HG02623 (cell line): ENCODE measurements around the gene STKLD1.

Experiments used
- ATAC-seq: cut with Tn5 transposase; IDR thresholded peaks from one replicate; pipeline ENCODE4 v1.9.1; 2021; ENCODE audit warnings: moderate library complexity; ENCODE audit not compliant: unreplicated experiment

The STKLD1 gene

GRCh38 chr9:133344979-133345378, 31.2 kb upstream of the STKLD1 start:
- no peak for ATAC-seq

GRCh38 chr9:133345596-133345995, 30.6 kb upstream of the STKLD1 start:
- no peak for ATAC-seq

GRCh38 chr9:133346021-133346785, 30.0 kb upstream of the STKLD1 start:
- no peak for ATAC-seq

GRCh38 chr9:133347515-133347984, 28.6 kb upstream of the STKLD1 start:
- peak; percentile 31 for ATAC-seq

GRCh38 chr9:133347985-133348717, 28.0 kb upstream of the STKLD1 start, which contains the start of the genes MED22 and RPL7A:
Gene MED22 (minus strand): TSS chr9:133348131. CDS start chr9:133346662, 1,469 bp downstream.
Gene RPL7A (plus strand): TSS chr9:133348218. CDS start chr9:133348244, 26 bp downstream.
- ATAC-seq, result peak; percentile 76

- ATAC-seq, result no peak
Measured at GRCh38 chr9:133348718-133349573, 27.2 kb upstream of the STKLD1 start.

GRCh38 chr9:133349965-133350616, 26.1 kb upstream of the STKLD1 start:
- ATAC-seq, result no peak

GRCh38 chr9:133351526-133351907, 24.6 kb upstream of the STKLD1 start:
- no peak for ATAC-seq

GRCh38 chr9:133351908-133352634, 24.1 kb upstream of the STKLD1 start:
- ATAC-seq, result no peak

GRCh38 chr9:133352635-133353340, 23.4 kb upstream of the STKLD1 start:
- ATAC-seq, result no peak

GRCh38 chr9:133353548-133353947, 22.6 kb upstream of the STKLD1 start:
- no peak for ATAC-seq

- ATAC-seq, result no peak
Measured at GRCh38 chr9:133354766-133355165, 21.4 kb upstream of the STKLD1 start.

- ATAC-seq, result peak; percentile 18
Measured at GRCh38 chr9:133355881-133356357, 20.2 kb upstream of the STKLD1 start.

- peak; percentile 52 for ATAC-seq
Measured at GRCh38 chr9:133356391-133357091, 19.6 kb upstream of the STKLD1 start, which contains the start of the genes SURF1 and SURF2. Gene SURF1 (minus strand): TSS chr9:133356487. CDS start chr9:133356453, 34 bp downstream. Gene SURF2 (plus strand): TSS chr9:133356550. CDS start chr9:133356593, 43 bp downstream.

- ATAC-seq, result no peak
Measured at GRCh38 chr9:133357656-133358055, 18.5 kb upstream of the STKLD1 start.

- ATAC-seq, result no peak
Measured at GRCh38 chr9:133359399-133360175, 16.6 kb upstream of the STKLD1 start.
